Activated CD4-positive, alpha-beta memory T cell treated with anti-CD3 and anti-CD28 coated beads, Interleukin-2, amount 10 ng/mL, durations not matched to agents 7 days and 5 days (primary cell): Measurements from ENCODE around the gene RTN4. TPM values are rescaled to one million over a fixed set of nuclear protein-coding genes. Genes with fewer than 3 reads are reported as not detected.

Source experiments
- CTCF ChIA-PET: fragments of 350-600 bp; sonication (Branson Sonifier 250); formaldehyde crosslinking; loops from one replicate; lab custom pipeline; 2021; ENCODE audit warnings: antibody characterized with exemption, inconsistent platforms; lab: Charles Lee
- POLR2A ChIA-PET: fragments of 350-600 bp; sonication (Branson Sonifier 250); formaldehyde crosslinking; loops from one replicate; lab custom pipeline; 2021; ENCODE audit warnings: antibody characterized with exemption; lab: Charles Lee
- DNase-seq: peaks from one replicate; pipeline ENCODE4 v3.0.0-alpha.2; 2020
- H3K27ac Mint-ChIP-seq: one replicate; pipeline ENCODE4 v1.8.0; 2021; ENCODE audit warnings: mild to moderate bottlenecking, mixed read lengths
- H3K27me3 Mint-ChIP-seq: one replicate; pipeline ENCODE4 v1.8.0; 2021; ENCODE audit warnings: mixed read lengths
- H3K36me3 Mint-ChIP-seq: one replicate; pipeline ENCODE4 v1.8.0; 2021; ENCODE audit warnings: low read depth, mixed read lengths
- H3K4me1 Mint-ChIP-seq: one replicate; pipeline ENCODE4 v1.8.0; 2021; ENCODE audit warnings: mixed read lengths
- H3K4me3 Mint-ChIP-seq: one replicate; pipeline ENCODE4 v1.8.0; 2021; ENCODE audit warnings: mild to moderate bottlenecking, mixed read lengths
- H3K9me3 Mint-ChIP-seq: one replicate; pipeline ENCODE4 v1.8.0; 2021; ENCODE audit warnings: mixed read lengths
- total RNA-seq, 2 experiments: library from RNA; stranded (reverse); gene quantifications; one replicate each; pipeline ENCODE4 v1.2.3, GENCODE V29; 2021

Gene RTN4
- total RNA-seq, 2 experiments from 2014 or later, result 90.1 to 92.4 TPM

GRCh38 chr2:54927085-54927750 is 123.0 kb downstream of the RTN4 start:
- Mint-ChIP-seq H3K27me3 (peaks cover 7% of the 10 kb centered on the region), H3K27ac (no peak overlapping the region), H3K4me1 (no peaks in the 10 kb centered on the region), H3K9me3 (peaks cover 4% of the 10 kb centered on the region), H3K4me3 (no peak overlapping the region), H3K36me3 (no peaks in the 10 kb centered on the region)
- ChIA-PET CTCF (no interaction called here), POLR2A (interaction anchor here (1.1 kb wide), 1 partner anchor 23 kb away, joined by 3 read pairs; no protein-coding TSS in a partner anchor)
- DNase-seq, result no peak

- no peaks in the 10 kb centered on the region for H3K4me1 Mint-ChIP-seq
Observed at GRCh38 chr2:54925022-54925421, 125.2 kb downstream of the RTN4 start.

GRCh38 chr2:54924121-54924520 is 126.1 kb downstream of the RTN4 start:
- Mint-ChIP-seq H3K36me3 (no peaks in the 10 kb centered on the region), H3K4me3 (no peak overlapping the region), H3K27me3 (peaks cover 10% of the 10 kb centered on the region), H3K27ac (no peak overlapping the region), H3K4me1 (peaks cover 4% of the 10 kb centered on the region), H3K9me3 (peaks cover 6% of the 10 kb centered on the region)
- no peak for DNase-seq
- POLR2A ChIA-PET, result no interaction called here
- CTCF ChIA-PET, result interaction anchor here (0.6 kb wide), 1 partner anchor 8 kb away, joined by 3 read pairs; no protein-coding TSS in a partner anchor

More at GRCh38 chr2:54925022-54925421, 125.2 kb downstream of the RTN4 start:
- ChIA-PET CTCF (no interaction called here), POLR2A (no interaction called here)
- no peaks in the 10 kb centered on the region for H3K36me3 Mint-ChIP-seq
- peaks cover 6% of the 10 kb centered on the region for H3K9me3 Mint-ChIP-seq
- H3K4me3 Mint-ChIP-seq, result no peak overlapping the region
- no peak overlapping the region for H3K27ac Mint-ChIP-seq
- no peak for DNase-seq
- H3K27me3 Mint-ChIP-seq, result peaks cover 10% of the 10 kb centered on the region

Other genes with a start within 250 kb of the RTN4 start
- gene CLHC1, start 181.8 kb upstream of the RTN4 start, total RNA-seq, result 1 to 10 TPM; 7.5 to 8.3 TPM
- 100 to 1,000 TPM; 869 to 878 TPM for gene RPS27A, start 182.2 kb upstream of the RTN4 start, total RNA-seq
- gene MTIF2, start 218.8 kb upstream of the RTN4 start, total RNA-seq, result 10 to 100 TPM; 25.6 to 26.5 TPM